Small intestine (tissue), 7 donors: ENCODE measurements around the gene CCNF. TPM values are rescaled to one million over a fixed set of nuclear protein-coding genes. Genes with fewer than 3 reads are reported as not detected.

Source experiments
- DNase-seq, 2 donors: peaks; one replicate each; pipeline versions ENCODE4 v3.0.0 to v3.0.0-alpha.2; 2013
- FAIRE-seq: peaks from 2 replicates; lab custom pipeline; 2012; peaks lifted over from hg19 to GRCh38; lab: Jason Lieb, UNC
- H3K27ac ChIP-seq, 3 donors: one replicate each; pipeline ENCODE4 v1.5.1; 2013; ENCODE audit warnings: low read length in 2 of 3, mild to moderate bottlenecking in 2 of 3, control low read depth in 1 of 3, inconsistent platforms in 1 of 3, low read depth in 1 of 3, moderate library complexity in 1 of 3
- H3K27me3 ChIP-seq, 3 donors: one replicate each; pipeline ENCODE4 v1.6.1; 2013; ENCODE audit warnings: low read length in 3 of 3, inconsistent platforms in 1 of 3; ENCODE audit not compliant: control insufficient read depth in 3 of 3, insufficient read depth in 3 of 3
- H3K36me3 ChIP-seq, 3 donors: one replicate each; pipeline ENCODE4 v1.6.1; 2013; ENCODE audit warnings: low read length in 3 of 3, inconsistent platforms in 1 of 3, low read depth in 1 of 3, mild to moderate bottlenecking in 1 of 3, moderate library complexity in 1 of 3; ENCODE audit not compliant: control insufficient read depth in 3 of 3, insufficient read depth in 2 of 3
- H3K4me1 ChIP-seq, 3 donors: one replicate each; pipeline ENCODE4 v1.6.1; 2013; ENCODE audit warnings: low read length in 2 of 3, inconsistent platforms in 1 of 3, low read depth in 1 of 3, mild to moderate bottlenecking in 1 of 3, moderate library complexity in 1 of 3; ENCODE audit not compliant: control insufficient read depth in 3 of 3, insufficient read depth in 2 of 3
- H3K4me3 ChIP-seq, 3 donors: one replicate each; pipeline ENCODE4 v1.5.1; 2013; ENCODE audit warnings: low read length in 3 of 3, control low read depth in 1 of 3, inconsistent platforms in 1 of 3, low read depth in 1 of 3, mild to moderate bottlenecking in 1 of 3, moderate library complexity in 1 of 3
- H3K9me3 ChIP-seq, 2 donors: one replicate each; pipeline ENCODE4 v1.6.1; 2013; ENCODE audit warnings: low read depth in 1 of 2, low read length in 1 of 2; ENCODE audit not compliant: control insufficient read depth in 2 of 2, insufficient read depth in 1 of 2
- WGBS, 3 donors: extraction: QIAGEN DNeasy Blood & Tissue Kit; methylation state at CpG; one replicate each; pipeline ENCODE4 v1.1.7; 2013; 5-methylcytosine and 5-hydroxymethylcytosine counted together
- polyA plus RNA-seq, 4 donors: library from polyadenylated mRNA; stranded (reverse) in 3 of 4; unstranded in 1 of 4; fragments of 200-250 nt in 3 of 4; fragments of 120-200 nt in 1 of 4; gene quantifications; one replicate each; pipeline versions ENCODE4 v1.2.1 to v1.2.3, GENCODE V29; 2013
- donor health status: healthy with polysubstance abuse.
- donor health status: control.
- donor health status: control.
- donor health status: Bipolar disorder and iron deficiency.
- donor health status: healthy.

CCNF gene
- polyA plus RNA-seq, 4 donors: 0.89 to 12.4 (median 3.8) TPM

DNA sequence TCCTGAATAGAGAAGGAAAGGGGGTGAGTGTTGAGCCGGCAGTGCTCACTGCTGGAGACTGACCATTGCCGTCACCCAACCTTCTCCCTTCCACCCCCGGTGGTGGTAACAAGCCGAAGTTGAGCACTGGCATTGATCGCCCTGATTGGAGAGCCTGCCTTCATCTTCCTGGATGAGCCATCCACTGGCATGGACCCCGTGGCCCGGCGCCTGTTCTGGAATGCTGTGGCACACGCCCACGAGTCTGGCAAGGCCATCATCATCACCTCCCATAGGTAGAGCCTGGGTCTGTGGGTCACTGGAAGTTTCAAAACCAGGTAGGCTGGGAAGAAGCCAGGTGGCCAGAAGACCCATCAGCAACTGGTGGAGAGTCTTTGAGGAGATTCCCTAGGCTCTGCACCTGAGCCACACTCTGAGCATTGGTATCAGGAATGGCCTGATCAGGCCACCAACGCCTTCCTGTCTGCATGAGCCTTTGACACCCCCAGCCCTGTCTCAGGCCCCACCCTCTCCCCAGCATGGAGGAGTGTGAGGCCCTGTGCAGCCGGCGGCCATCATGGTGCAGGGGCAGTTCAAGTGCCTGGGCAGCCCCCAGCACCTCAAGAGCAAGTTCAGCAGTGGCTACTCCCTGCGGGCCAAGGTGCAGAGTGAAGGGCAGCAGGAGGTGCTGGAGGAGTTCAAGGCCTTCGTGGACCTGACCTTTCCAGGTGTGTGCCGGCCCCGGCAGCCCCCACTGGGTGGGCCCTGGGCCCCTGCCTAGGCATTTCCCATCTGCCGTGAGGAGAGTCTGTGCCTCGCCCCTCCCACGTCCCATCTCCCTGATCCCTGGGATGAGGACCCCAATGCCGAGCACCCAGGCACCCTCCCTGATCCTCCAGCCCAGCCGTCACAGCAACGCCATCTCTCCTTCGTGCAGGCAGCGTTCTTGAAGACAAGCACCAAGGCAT is 4.9 kb upstream of the CCNF start:
- FAIRE-seq (no peak), DNase-seq (no peak)
- H3K27me3 ChIP-seq: peaks cover 0 to 4% (median 0%) of the 10 kb centered on the region in 3 donors
- 89 to 92% (median 91%) methylated on average over 22 to 25 of the region's 25 CpGs for WGBS, 3 donors
- no peak overlapping the region for H3K4me3 ChIP-seq
- no peaks in the 10 kb centered on the region for H3K9me3 ChIP-seq
- no peak overlapping the region for H3K27ac ChIP-seq
- H3K36me3 ChIP-seq: no peaks in the 10 kb centered on the region
- H3K4me1 ChIP-seq: peaks cover 0 to 8% (median 0%) of the 10 kb centered on the region in 3 donors

- no peaks in the 10 kb centered on the region for H3K9me3 ChIP-seq
- 87 to 88% (median 87%) methylated on average over 9 of the region's 9 CpGs for WGBS, 3 donors
- H3K27ac ChIP-seq: no peak overlapping the region
- FAIRE-seq (no peak), DNase-seq (no peak)
- H3K4me3 ChIP-seq: no peak overlapping the region
- peaks cover 0 to 4% (median 0%) of the 10 kb centered on the region in 3 donors for H3K27me3 ChIP-seq
- H3K36me3 ChIP-seq: no peaks in the 10 kb centered on the region
- peaks cover 0 to 11% (median 2%) of the 10 kb centered on the region in 3 donors for H3K4me1 ChIP-seq
Observed at GRCh38 chr16:2425008-2425518, 4.2 kb upstream of the CCNF start.

DNA sequence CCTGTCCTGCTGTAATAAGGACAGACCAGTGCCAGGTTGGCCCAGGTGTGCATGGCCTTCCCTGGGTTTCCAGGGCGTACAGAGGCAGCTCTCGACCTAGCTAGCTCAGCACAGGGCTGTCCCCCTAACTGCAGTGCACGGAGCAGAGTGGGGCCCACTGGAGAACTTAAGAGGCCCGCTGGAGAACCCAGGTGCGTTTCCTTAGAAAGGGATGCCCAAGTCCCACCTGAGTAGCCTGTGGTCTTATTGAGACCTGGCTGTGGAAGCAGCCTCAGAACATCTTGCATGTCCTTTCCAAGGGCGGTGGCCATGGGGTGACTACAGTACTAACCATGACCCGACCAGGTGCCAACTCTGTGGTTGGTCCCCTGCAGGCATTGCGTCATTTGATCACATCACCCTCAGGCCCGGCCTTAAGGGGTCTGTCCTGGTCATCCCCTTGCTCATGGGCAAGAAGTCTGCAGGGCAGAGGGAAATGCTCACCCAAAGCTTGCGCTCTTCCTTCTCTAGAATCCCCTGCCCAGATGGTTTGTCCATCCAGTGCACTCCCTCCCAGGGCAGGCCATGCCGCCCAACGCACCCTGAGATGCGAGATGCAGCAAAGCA is 3.3 kb upstream of the CCNF start:
- Histone ChIP-seq H3K27me3 (peaks cover 0 to 3% (median 0%) of the 10 kb centered on the region in 3 donors), H3K36me3 (no peaks in the 10 kb centered on the region), H3K4me3 (no peak overlapping the region), H3K27ac (no peak overlapping the region), H3K4me1 (peaks cover 0 to 19% (median 4%) of the 10 kb centered on the region in 3 donors), H3K9me3 (no peaks in the 10 kb centered on the region)
- FAIRE-seq: no peak
- 89 to 93% (median 93%) methylated on average over 13 of the region's 13 CpGs for WGBS, 3 donors
- no peak for DNase-seq

DNA sequence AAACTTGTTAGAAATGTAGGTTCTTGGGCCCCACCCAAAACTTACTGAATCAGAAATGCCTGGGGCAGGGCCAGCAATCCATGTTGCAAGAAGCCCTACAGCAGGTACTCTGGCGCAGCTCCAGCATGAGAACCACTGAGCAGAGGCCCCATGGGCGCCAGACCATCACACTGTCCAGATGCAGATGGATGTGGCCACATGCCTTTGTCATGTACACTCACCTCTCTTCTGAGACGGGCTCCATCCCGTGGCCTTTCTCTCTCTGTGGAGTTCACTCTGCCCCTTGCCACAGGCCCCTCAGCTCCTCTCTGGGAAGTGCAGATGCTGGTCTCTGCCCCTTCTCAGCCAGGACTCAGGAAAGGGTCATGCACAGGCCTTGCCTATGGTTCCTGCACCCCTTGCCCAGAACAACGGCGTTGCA is 2.3 kb upstream of the CCNF start:
- Histone ChIP-seq H3K27me3 (no peaks in the 10 kb centered on the region), H3K4me1 (peaks cover 0 to 22% (median 4%) of the 10 kb centered on the region in 3 donors), H3K27ac (no peak overlapping the region), H3K36me3 (peaks cover 0 to 3% (median 0%) of the 10 kb centered on the region in 3 donors), H3K9me3 (no peaks in the 10 kb centered on the region), H3K4me3 (no peak overlapping the region)
- WGBS, 3 donors: 95 to 97% (median 95%) methylated on average over 6 of the region's 6 CpGs
- FAIRE-seq (no peak), DNase-seq (no peak)

DNA sequence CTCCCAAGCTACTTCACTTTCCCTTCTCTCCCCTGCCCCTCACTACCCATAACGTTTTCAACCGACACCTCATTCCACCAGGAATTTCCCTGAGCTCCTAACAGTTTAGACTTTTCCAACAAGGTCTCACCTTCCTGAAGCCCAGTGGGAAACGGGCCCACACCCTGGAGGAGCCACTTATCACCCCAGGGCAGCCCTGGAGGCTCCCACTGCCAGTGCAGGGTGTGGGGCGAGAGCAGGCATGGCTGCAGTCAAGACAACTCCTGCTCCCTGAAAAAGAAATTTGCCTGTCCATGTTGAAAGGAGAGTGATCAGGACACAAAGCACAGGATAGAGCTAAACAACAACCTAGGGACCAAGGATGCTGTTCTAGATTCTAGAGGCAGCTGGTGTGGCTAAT is 1.7 kb upstream of the CCNF start:
- no peak for FAIRE-seq
- Histone ChIP-seq H3K4me1 (peaks cover 0 to 22% (median 4%) of the 10 kb centered on the region in 3 donors), H3K27ac (no peak overlapping the region), H3K4me3 (no peak overlapping the region), H3K27me3 (no peaks in the 10 kb centered on the region), H3K36me3 (peaks cover 0 to 7% (median 0%) of the 10 kb centered on the region in 3 donors), H3K9me3 (no peaks in the 10 kb centered on the region)
- no peak for DNase-seq
- WGBS, 3 donors: 74 to 83% (median 77%) methylated on average over 4 of the region's 4 CpGs

DNA sequence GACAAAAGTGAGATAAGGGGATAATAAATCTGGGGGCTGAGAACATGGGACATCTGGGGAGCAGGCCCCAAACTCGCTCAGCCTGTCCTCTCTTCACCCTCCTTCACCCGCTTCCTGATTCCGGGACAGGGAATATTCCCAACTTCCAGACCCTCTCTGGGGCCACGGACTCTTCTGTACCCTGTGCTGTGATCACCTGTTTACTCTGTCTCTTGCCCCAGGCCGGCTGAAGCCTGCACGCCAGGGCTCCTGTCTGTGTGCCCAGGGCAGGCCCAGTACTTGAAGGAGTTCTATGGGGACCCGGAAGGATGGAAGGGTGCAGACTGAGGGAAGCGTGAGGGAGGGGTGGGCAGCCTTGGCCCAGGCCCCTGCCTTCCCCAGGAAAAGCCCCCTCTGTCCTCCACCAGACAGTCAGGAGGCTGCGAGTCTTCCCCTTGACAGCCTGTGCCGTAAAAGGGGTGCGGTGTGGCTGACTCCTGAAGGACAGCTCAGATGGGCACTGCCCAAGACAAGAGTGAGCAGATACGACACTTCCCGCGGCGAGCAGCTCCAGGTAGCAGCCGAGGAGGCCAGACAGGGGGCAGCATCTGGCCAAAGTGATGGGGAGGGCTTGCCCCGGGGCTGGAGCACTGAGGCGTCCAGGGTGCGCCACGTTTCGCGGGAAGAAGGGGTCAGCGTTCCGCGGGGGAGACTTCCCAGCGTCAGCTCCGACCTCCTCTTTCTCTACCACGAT is 1.0 kb upstream of the CCNF start:
- Histone ChIP-seq H3K27ac (peak overlapping the region in 2 of 3 donors; percentile 18 to 54), H3K4me1 (peaks cover 0 to 22% (median 4%) of the 10 kb centered on the region in 3 donors), H3K36me3 (peaks cover 0 to 14% (median 0%) of the 10 kb centered on the region in 3 donors), H3K27me3 (no peaks in the 10 kb centered on the region), H3K4me3 (peak overlapping the region; percentile 46 to 88 (median 77)), H3K9me3 (no peaks in the 10 kb centered on the region)
- DNase-seq: peak in 1 of 2 donors; percentile 27
- 19 to 29% (median 24%) methylated on average over 28 of the region's 28 CpGs for WGBS, 3 donors
- FAIRE-seq: no peak

- H3K9me3 ChIP-seq: no peaks in the 10 kb centered on the region
- DNase-seq: no peak
- H3K27me3 ChIP-seq: no peaks in the 10 kb centered on the region
- H3K4me1 ChIP-seq: peaks cover 0 to 22% (median 4%) of the 10 kb centered on the region in 3 donors
- 0 to 1% (median 0%) methylated on average over 7 to 24 of the region's 24 CpGs for WGBS, 3 donors
- H3K27ac ChIP-seq: peak overlapping the region; percentile 16 to 54 (median 18)
- H3K4me3 ChIP-seq: peak overlapping the region; percentile 46 to 88 (median 77)
- H3K36me3 ChIP-seq: peaks cover 0 to 19% (median 0%) of the 10 kb centered on the region in 3 donors
- no peak for FAIRE-seq
Observed at GRCh38 chr16:2428784-2429033, 538 bp upstream of the CCNF start.
